Measurements from ENCODE around the gene SBNO2.

Gene SBNO2

GRCh38 chr19:1063909-1064660, 110.0 kb downstream of the SBNO2 start:
- H3K4me3 Mint-ChIP-seq = no peak overlapping the region
- no peak for DNase-seq
- no peaks in the 10 kb centered on the region for H3K9me3 Mint-ChIP-seq
- peaks cover 15% of the 10 kb centered on the region for H3K36me3 Mint-ChIP-seq (ENCODE audit: low read depth)
- H3K4me1 Mint-ChIP-seq (ENCODE audit: low read depth) = peaks cover 32% of the 10 kb centered on the region
- H3K27ac Mint-ChIP-seq = no peak overlapping the region
- no peaks in the 10 kb centered on the region for H3K27me3 Mint-ChIP-seq

- Mint-ChIP-seq H3K27ac (no peak overlapping the region), H3K36me3 (ENCODE audit: low read depth) (peaks cover 11% of the 10 kb centered on the region), H3K9me3 (no peaks in the 10 kb centered on the region), H3K27me3 (no peaks in the 10 kb centered on the region), H3K4me3 (no peak overlapping the region), H3K4me1 (ENCODE audit: low read depth) (peaks cover 27% of the 10 kb centered on the region)
- peak; percentile 76 for DNase-seq
Measured at GRCh38 chr19:1063030-1063908, 110.8 kb downstream of the SBNO2 start.

- H3K27me3 Mint-ChIP-seq = no peaks in the 10 kb centered on the region
- H3K9me3 Mint-ChIP-seq = no peaks in the 10 kb centered on the region
- no peak for DNase-seq
- H3K36me3 Mint-ChIP-seq (ENCODE audit: low read depth) = peaks cover 12% of the 10 kb centered on the region
- H3K27ac Mint-ChIP-seq = no peak overlapping the region
- no peak overlapping the region for H3K4me3 Mint-ChIP-seq
- peaks cover 35% of the 10 kb centered on the region for H3K4me1 Mint-ChIP-seq (ENCODE audit: low read depth)
Measured at GRCh38 chr19:1062387-1063029, 111.6 kb downstream of the SBNO2 start.

GRCh38 chr19:1061987-1062386, 112.1 kb downstream of the SBNO2 start:
- Mint-ChIP-seq H3K36me3 (ENCODE audit: low read depth) (peaks cover 15% of the 10 kb centered on the region), H3K4me3 (no peak overlapping the region), H3K9me3 (no peaks in the 10 kb centered on the region), H3K4me1 (ENCODE audit: low read depth) (peaks cover 39% of the 10 kb centered on the region), H3K27me3 (no peaks in the 10 kb centered on the region), H3K27ac (no peak overlapping the region)
- no peak for DNase-seq

- no peak overlapping the region for H3K27ac Mint-ChIP-seq
- H3K27me3 Mint-ChIP-seq = no peaks in the 10 kb centered on the region
- no peak for DNase-seq
- no peak overlapping the region for H3K4me3 Mint-ChIP-seq
- H3K36me3 Mint-ChIP-seq (ENCODE audit: low read depth) = peaks cover 25% of the 10 kb centered on the region
- H3K4me1 Mint-ChIP-seq (ENCODE audit: low read depth) = peaks cover 29% of the 10 kb centered on the region
- H3K9me3 Mint-ChIP-seq = no peaks in the 10 kb centered on the region
Measured at GRCh38 chr19:1060689-1061088, 113.4 kb downstream of the SBNO2 start.

- no peak overlapping the region for H3K4me3 Mint-ChIP-seq
- H3K4me1 Mint-ChIP-seq (ENCODE audit: low read depth) = peaks cover 12% of the 10 kb centered on the region
- H3K27me3 Mint-ChIP-seq = no peaks in the 10 kb centered on the region
- no peak for DNase-seq
- H3K36me3 Mint-ChIP-seq (ENCODE audit: low read depth) = peaks cover 25% of the 10 kb centered on the region
- peak overlapping the region; percentile 73 for H3K27ac Mint-ChIP-seq
- H3K9me3 Mint-ChIP-seq = no peaks in the 10 kb centered on the region
Measured at GRCh38 chr19:1058112-1058511, 116.0 kb downstream of the SBNO2 start.

All from activated T-cell treated with anti-CD3 and anti-CD28 coated beads, Interleukin-2, amount 50 U/mL, for 24 hours (primary cell).